HEK293T (cell line): ENCODE measurements around the gene PTCHD1.

ENCODE experiments used
- FOXM1 ChIP-seq: fragments of 450-650 bp; IDR thresholded peaks from 2 replicates; pipeline ENCODE4 v1.6.1; 2017; ENCODE audit warnings: mild to moderate bottlenecking, borderline replicate concordance
- SP1 ChIP-seq: fragments of 450-650 bp; IDR thresholded peaks from 2 replicates; pipeline ENCODE4 v1.6.1; 2017
- SUZ12 ChIP-seq: fragments of 450-650 bp; IDR thresholded peaks from 2 replicates; pipeline ENCODE4 v1.6.1; 2016; ENCODE audit warnings: mild to moderate bottlenecking
- TARDBP ChIP-seq: fragments of 450-650 bp; IDR thresholded peaks from 2 replicates; pipeline ENCODE4 v1.6.1; 2016
- TF ChIP-seq, protein P1 (sequence below): fragments of 450-650 bp; IDR thresholded peaks from 2 replicates; pipeline ENCODE4 v1.6.1; 2016

- no peak for TF ChIP-seq SUZ12
- TF ChIP-seq TARDBP, result no peak
- TF ChIP-seq FOXM1, result no peak
- TF ChIP-seq, protein P1, sequence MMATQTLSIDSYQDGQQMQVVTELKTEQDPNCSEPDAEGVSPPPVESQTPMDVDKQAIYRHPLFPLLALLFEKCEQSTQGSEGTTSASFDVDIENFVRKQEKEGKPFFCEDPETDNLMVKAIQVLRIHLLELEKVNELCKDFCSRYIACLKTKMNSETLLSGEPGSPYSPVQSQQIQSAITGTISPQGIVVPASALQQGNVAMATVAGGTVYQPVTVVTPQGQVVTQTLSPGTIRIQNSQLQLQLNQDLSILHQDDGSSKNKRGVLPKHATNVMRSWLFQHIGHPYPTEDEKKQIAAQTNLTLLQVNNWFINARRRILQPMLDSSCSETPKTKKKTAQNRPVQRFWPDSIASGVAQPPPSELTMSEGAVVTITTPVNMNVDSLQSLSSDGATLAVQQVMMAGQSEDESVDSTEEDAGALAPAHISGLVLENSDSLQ, result no peak
- TF ChIP-seq SP1, result no peak
Measured at GRCh38 chrX:23292354-23292987, 42.2 kb upstream of the PTCHD1 start.
